GM12873 (cell line): ENCODE results near the gene VCAM1.

Experiments
- CTCF ChIP-seq: IDR thresholded peaks from 2 replicates; pipeline ENCODE4 v1.5.1; 2012; ENCODE audit warnings: low read depth, mild to moderate bottlenecking, moderate library complexity, low read length, control low read depth; ENCODE audit not compliant: insufficient read depth; ENCODE audit errors: missing control alignments

Gene VCAM1

GRCh38 chr1:100713626-100714025 lies 5.9 kb upstream of the VCAM1 start:
- no peak for TF ChIP-seq CTCF

GRCh38 chr1:100714599-100714998 lies 4.9 kb upstream of the VCAM1 start:
- no peak for TF ChIP-seq CTCF

- no peak for TF ChIP-seq CTCF
These were observed 2.3 kb upstream of the VCAM1 start for GRCh38 chr1:100717218-100717617.

- TF ChIP-seq CTCF: no peak
These were observed 961 bp upstream of the VCAM1 start for GRCh38 chr1:100718581-100718980.

GRCh38 chr1:100720101-100720500 lies 559 bp downstream of the VCAM1 start:
- no peak for TF ChIP-seq CTCF

GRCh38 chr1:100720751-100721150 lies 1.2 kb downstream of the VCAM1 start:
- TF ChIP-seq CTCF: no peak

- TF ChIP-seq CTCF: no peak
These were observed 2.1 kb downstream of the VCAM1 start for GRCh38 chr1:100721526-100722207.
